Mucosa of rectum (tissue), 2 donors: Measurements from ENCODE around the gene CUEDC2.
"Not testable (repeated sequence)": the region's sequence is repeated elsewhere in the genome, so short reads cannot be mapped to it uniquely, and the experiment has no call there.

ENCODE experiments used
- H3K27ac ChIP-seq, 2 donors: one replicate each; pipeline ENCODE4 v1.7.0; 2013; ENCODE audit warnings: inconsistent platforms in 2 of 2, low read depth in 2 of 2, low read length in 2 of 2
- H3K27me3 ChIP-seq, 2 donors: one replicate each; pipeline ENCODE4 v1.7.0; 2013; ENCODE audit warnings: low read length in 2 of 2; ENCODE audit not compliant: control insufficient read depth in 2 of 2, insufficient read depth in 2 of 2
- H3K36me3 ChIP-seq, 2 donors: one replicate each; pipeline ENCODE4 v1.7.0; 2013; ENCODE audit warnings: low read length in 2 of 2; ENCODE audit not compliant: control insufficient read depth in 2 of 2, insufficient read depth in 2 of 2
- H3K4me1 ChIP-seq, 2 donors: one replicate each; pipeline ENCODE4 v1.7.0; 2013; ENCODE audit warnings: low read length in 2 of 2, mild to moderate bottlenecking in 1 of 2; ENCODE audit not compliant: control insufficient read depth in 2 of 2, insufficient read depth in 2 of 2
- H3K4me3 ChIP-seq, 2 donors: one replicate each; pipeline ENCODE4 v1.7.0; 2013; ENCODE audit warnings: low read length in 2 of 2
- H3K9ac ChIP-seq, 2 donors: one replicate each; pipeline ENCODE4 v1.7.0; 2013; ENCODE audit warnings: low read length in 2 of 2, low read depth in 1 of 2, mild to moderate bottlenecking in 1 of 2
- H3K9me3 ChIP-seq, 2 donors: one replicate each; pipeline ENCODE4 v1.7.0; 2013; ENCODE audit warnings: low read length in 2 of 2; ENCODE audit not compliant: control insufficient read depth in 2 of 2
- donor health status: healthy.
- donor health status: Normal muscosa, but diverticular disease.

The CUEDC2 gene

GRCh38 chr10:102455893-102456471 is 23.6 kb upstream of the CUEDC2 start:
- H3K27me3 ChIP-seq, result no peaks in the 10 kb centered on the region
- H3K4me1 ChIP-seq, result peaks cover 13 to 15% of the 10 kb centered on the region in 2 donors
- no peak overlapping the region for H3K4me3 ChIP-seq
- no peaks in the 10 kb centered on the region for H3K9me3 ChIP-seq
- H3K9ac ChIP-seq, result no peak overlapping the region
- H3K36me3 ChIP-seq, result peaks cover 0 to 8% of the 10 kb centered on the region in 2 donors
- H3K27ac ChIP-seq, result no peak overlapping the region

GRCh38 chr10:102454662-102455487 is 22.5 kb upstream of the CUEDC2 start:
- peaks cover 12 to 14% of the 10 kb centered on the region in 2 donors for H3K4me1 ChIP-seq
- not testable (repeated sequence) for H3K4me3 ChIP-seq, H3K9me3 ChIP-seq, H3K27me3 ChIP-seq, H3K36me3 ChIP-seq, H3K27ac ChIP-seq, H3K9ac ChIP-seq

DNA sequence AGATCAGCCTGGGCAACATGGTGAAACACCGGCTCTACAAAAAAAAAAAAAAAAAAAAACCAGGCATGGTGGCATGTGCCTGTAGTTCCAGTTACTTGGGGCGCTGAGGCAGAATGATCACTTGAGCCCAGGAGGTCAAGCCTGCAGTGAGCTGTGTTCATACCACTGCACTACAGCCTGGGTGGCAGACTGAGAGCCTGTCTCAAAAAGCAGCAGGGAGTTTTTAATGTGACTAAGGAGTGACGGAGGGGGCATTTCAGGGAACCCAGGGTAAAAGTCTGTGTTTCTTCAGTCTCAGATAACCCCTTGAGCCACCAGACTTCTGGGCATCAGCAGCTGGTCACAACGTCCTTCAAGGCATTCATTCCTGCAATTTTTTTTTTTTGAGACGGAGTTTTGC is 21.1 kb upstream of the CUEDC2 start:
- peaks cover 0 to 8% of the 10 kb centered on the region in 2 donors for H3K36me3 ChIP-seq
- peaks cover 12 to 14% of the 10 kb centered on the region in 2 donors for H3K4me1 ChIP-seq
- no peaks in the 10 kb centered on the region for H3K9me3 ChIP-seq
- H3K9ac ChIP-seq, result no peak overlapping the region
- no peak overlapping the region for H3K4me3 ChIP-seq
- no peaks in the 10 kb centered on the region for H3K27me3 ChIP-seq
- peak overlapping the region; percentile 12 to 23 for H3K27ac ChIP-seq

- Histone ChIP-seq H3K9me3 (no peaks in the 10 kb centered on the region), H3K27me3 (no peaks in the 10 kb centered on the region), H3K27ac (peak overlapping the region; percentile 12 to 23), H3K4me1 (peaks cover 12 to 14% of the 10 kb centered on the region in 2 donors), H3K4me3 (no peak overlapping the region), H3K36me3 (peaks cover 0 to 8% of the 10 kb centered on the region in 2 donors), H3K9ac (peak overlapping the region in 1 of 2 donors; percentile 9)
Measured at GRCh38 chr10:102452672-102453340, 20.4 kb upstream of the CUEDC2 start.

- peak within 1 kb of the TSS; percentile 79 to 81 for H3K9ac ChIP-seq
- no peaks in the 10 kb centered on the region for H3K9me3 ChIP-seq
- peak within 1 kb of the TSS; percentile 88 to 91 for H3K27ac ChIP-seq
- H3K27me3 ChIP-seq, result no peaks in the 10 kb centered on the region
- peaks cover 0 to 8% of the 10 kb centered on the region in 2 donors for H3K36me3 ChIP-seq
- peaks cover 12 to 14% of the 10 kb centered on the region in 2 donors for H3K4me1 ChIP-seq
- peak within 1 kb of the TSS; percentile 96 to 98 for H3K4me3 ChIP-seq
Measured at GRCh38 chr10:102451105-102451969, 19.0 kb upstream of the CUEDC2 start, which contains the start of gene C10orf95. Gene C10orf95, minus strand, starts transcription at chr10:102451543. Its CDS starts 450 bp downstream, at chr10:102451093.

- Histone ChIP-seq H3K27me3 (no peaks in the 10 kb centered on the region), H3K4me1 (peaks cover 12 to 14% of the 10 kb centered on the region in 2 donors), H3K4me3 (peak overlapping the region; percentile 96 to 98), H3K27ac (peak overlapping the region; percentile 88 to 91), H3K9ac (peak overlapping the region; percentile 79 to 91), H3K36me3 (no peaks in the 10 kb centered on the region), H3K9me3 (no peaks in the 10 kb centered on the region)
Measured at GRCh38 chr10:102450374-102451104, 18.2 kb upstream of the CUEDC2 start.

DNA sequence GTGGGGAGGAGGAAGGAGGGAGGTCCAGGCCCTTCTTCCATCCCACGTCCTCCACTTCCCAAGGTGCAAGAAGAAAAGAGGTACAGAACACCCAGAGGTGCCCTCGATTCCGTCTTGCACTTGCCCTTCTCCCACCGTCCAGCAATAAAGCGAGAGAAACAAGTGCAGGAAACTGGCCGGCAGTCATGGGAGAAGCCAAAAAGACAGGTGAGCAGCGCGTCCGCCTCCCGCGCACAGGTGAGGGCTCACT is 17.7 kb upstream of the CUEDC2 start:
- Histone ChIP-seq H3K4me1 (peaks cover 12 to 14% of the 10 kb centered on the region in 2 donors), H3K36me3 (no peaks in the 10 kb centered on the region), H3K27ac (peak overlapping the region; percentile 88 to 91), H3K27me3 (no peaks in the 10 kb centered on the region), H3K9me3 (no peaks in the 10 kb centered on the region), H3K4me3 (peak overlapping the region; percentile 96 to 98), H3K9ac (peak overlapping the region; percentile 79 to 91)

DNA sequence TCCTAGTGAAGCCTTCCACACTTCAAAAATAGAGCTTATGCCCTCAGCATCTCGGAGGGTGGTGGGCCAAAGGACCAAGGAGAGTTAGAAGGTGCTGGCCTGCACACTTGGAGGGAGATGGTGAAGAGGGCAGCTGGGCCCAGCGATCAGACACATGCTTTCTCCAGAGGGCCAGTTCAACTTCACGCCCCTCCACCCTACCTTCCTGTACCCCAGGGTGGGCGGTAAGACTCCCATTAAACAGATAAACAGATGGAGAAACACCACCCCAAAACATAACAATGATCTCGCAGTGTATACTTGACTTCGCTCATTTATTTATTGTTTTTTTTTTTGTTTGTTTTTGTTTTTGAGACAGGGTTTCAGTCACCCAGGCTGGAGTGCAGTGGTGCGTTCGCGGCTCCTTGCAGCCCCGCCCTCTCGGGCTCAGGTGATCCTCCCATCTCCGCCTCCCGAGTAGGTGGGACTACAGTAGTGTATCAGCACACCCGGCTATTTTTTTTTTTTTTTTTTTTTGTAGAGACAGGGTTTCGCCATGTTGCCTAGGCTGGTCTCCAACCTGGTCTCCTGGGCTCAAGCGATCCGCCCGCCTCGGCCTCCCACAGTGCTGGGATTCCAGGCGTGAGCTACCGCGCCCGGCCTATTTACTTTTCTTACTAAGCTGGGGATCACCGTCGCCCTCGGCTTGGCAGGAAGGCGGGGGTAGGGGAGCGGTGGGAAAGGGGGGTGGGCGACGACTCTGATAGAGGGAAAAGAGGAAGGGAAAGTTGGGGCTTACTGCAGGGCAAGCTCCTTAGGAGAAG is 17.1 kb upstream of the CUEDC2 start:
- H3K9me3 ChIP-seq, result no peaks in the 10 kb centered on the region
- H3K27ac ChIP-seq, result peak overlapping the region; percentile 88 to 91
- H3K4me1 ChIP-seq, result peaks cover 12 to 14% of the 10 kb centered on the region in 2 donors
- peak overlapping the region; percentile 79 to 91 for H3K9ac ChIP-seq
- no peaks in the 10 kb centered on the region for H3K36me3 ChIP-seq
- H3K27me3 ChIP-seq, result no peaks in the 10 kb centered on the region
- peak overlapping the region; percentile 96 to 98 for H3K4me3 ChIP-seq

GRCh38 chr10:102444851-102445250 is 12.5 kb upstream of the CUEDC2 start:
- Histone ChIP-seq H3K4me3 (no peak overlapping the region), H3K4me1 (no peaks in the 10 kb centered on the region), H3K9ac (no peak overlapping the region), H3K9me3 (no peaks in the 10 kb centered on the region), H3K27ac (no peak overlapping the region), H3K27me3 (no peaks in the 10 kb centered on the region), H3K36me3 (no peaks in the 10 kb centered on the region)
